Heart left ventricle (tissue), 16 donors: ENCODE measurements around the gene PTPRU. TPM values are rescaled to one million over a fixed set of nuclear protein-coding genes. Genes with fewer than 3 reads are reported as not detected.
A peak's percentile ranks its signal among the peaks of the same experiment; 100 is the strongest.

Experiments
- ATAC-seq, 4 donors: fragments of 200-7000 bp; cut with Tn5 transposase; one replicate each; pipeline ENCODE4 v1.9.1; 2020 to 2022; ENCODE audit warnings: moderate library complexity in 4 of 4, mild to moderate bottlenecking in 3 of 4, moderate number of reproducible peaks in 1 of 4
- DNase-seq, 5 donors: peaks; one replicate each; pipeline ENCODE4 v3.0.0-alpha.2; 2020
- H3K27ac ChIP-seq, 12 donors: fragments of 200-600 bp; sonication (generic) in 4 of 12; one replicate each; pipeline versions ENCODE4 v1.5.0 to v1.8.0; 2016 to 2022; ENCODE audit warnings: mild to moderate bottlenecking in 2 of 12
- H3K27me3 ChIP-seq, 9 donors: fragments of 200-600 bp; sonication (generic) in 2 of 9; one replicate each; pipeline versions ENCODE4 v1.5.1 to v1.8.0; 2016 to 2022; ENCODE audit warnings: mild to moderate bottlenecking in 3 of 9
- H3K36me3 ChIP-seq, 9 donors: fragments of 200-600 bp; sonication (generic) in 2 of 9; one replicate each; pipeline versions ENCODE4 v1.5.0 to v1.8.0; 2018 to 2022; ENCODE audit warnings: mild to moderate bottlenecking in 2 of 9
- H3K4me1 ChIP-seq, 12 donors: fragments of 200-600 bp; sonication (generic) in 4 of 12; one replicate each; pipeline versions ENCODE4 v1.5.0 to v1.8.0; 2016 to 2022; ENCODE audit warnings: mild to moderate bottlenecking in 3 of 12
- H3K4me3 ChIP-seq, 12 donors: fragments of 200-600 bp; sonication (generic) in 4 of 12; one replicate each; pipeline versions ENCODE4 v1.5.0 to v1.8.0; 2017 to 2022; ENCODE audit warnings: mild to moderate bottlenecking in 9 of 12, moderate library complexity in 4 of 12
- H3K9me3 ChIP-seq, 12 donors: fragments of 200-600 bp; sonication (generic) in 4 of 12; one replicate each; pipeline versions ENCODE4 v1.5.0 to v1.8.0; 2016 to 2022; ENCODE audit warnings: mild to moderate bottlenecking in 1 of 12
- CTCF ChIP-seq, 12 donors: fragments of 200-600 bp; sonication (generic) in 4 of 12; IDR thresholded peaks; one replicate each; pipeline versions ENCODE4 v1.5.0 to v1.8.0; 2018 to 2022; ENCODE audit warnings: antibody characterized with exemption in 12 of 12, mild to moderate bottlenecking in 5 of 12
- POLR2A ChIP-seq, 2 donors: fragments of 450-650 bp; IDR thresholded peaks; one replicate each; pipeline ENCODE4 v1.6.1; 2017; ENCODE audit warnings: antibody characterized with exemption in 2 of 2, mild to moderate bottlenecking in 2 of 2, moderate library complexity in 2 of 2
- WGBS, 4 donors: extraction: QIAGEN DNeasy Blood & Tissue Kit in 2 of 4; methylation state at CpG; one replicate each; pipeline versions ENCODE4 v1.1.5 to v1.1.7; 2013 to 2018; 5-methylcytosine and 5-hydroxymethylcytosine counted together
- intact Hi-C, 10 donors: fragments of 100-400 bp; cut with DNase I; formaldehyde crosslinking; loops; one replicate each; pipeline versions ENCODE4 v1.11.1 to v1.14.2; 2022
- polyA plus RNA-seq, 2 donors: library from polyadenylated mRNA; stranded (reverse); fragments of 200-250 nt; gene quantifications; one replicate each; pipeline ENCODE4 v1.2.3, GENCODE V29; 2013
- total RNA-seq, 9 donors: library from RNA; depleted of rRNA in 2 of 9; stranded (reverse); fragments of >200 nt in 2 of 9; fragmentation: NEBNext Ultra II Directional in 3 of 9; extraction: Animal tissue kit (Norgen Biotek cat#: 25700) in 3 of 9; gene quantifications; one replicate each; pipeline versions ENCODE4 v1.1.0 to v1.2.4, GENCODE V29; 2016 to 2023
- donor health status: ischemic (EF 13 %, LVEDD 7.1; RV severe dilation, severe dysfunction).
- donor health status: healthy with polysubstance abuse.
- donor health status: DM: no; HTN: yes; CAD: no.
- donor health status: DM: no; HTN: no; CAD: no.
- donor health status: ischemic (EF 25% LVEDD 6.9; RV normal size, moderate dysfunction).
- donor health status: ischemic (EF 25% LVEDD 5.7; RV mildly dilated, moderate dysfunction).
- donor health status: healthy.
- donor health status: DM: yes; HTN: yes; CAD: no.
- donor health status: ischemic (EF 35%, LVEDD 5.7; RV mildly dilated, moderate dysfunction).
- donor health status: nonischemic (EF 11% LVEDD 7.7; RV severe dilation, severe dysfunction).
- donor health status: DM: yes; HTN: yes; CAD: no.
- donor health status: PGD.
- donor health status: ischemic (EF 29% LVEDD 5.4; RV normal size, mild dysfunction).
- donor health status: nonischemic (EF 23%, LVEDD 6.1; RV moderate dilation, normal function).

The PTPRU gene
- total and polyA plus RNA-seq, 11 donors = 7.1 to 59.9 (median 16.2) TPM

GRCh38 chr1:29270929-29271521 is 34.7 kb downstream of the PTPRU start:
- no peak for DNase-seq
- intact Hi-C loops = no loop called here
- TF ChIP-seq POLR2A (IDR thresholded peaks at IDR 0.05) (no peak), CTCF (IDR thresholded peaks at IDR 0.05) (no peak)
- Histone ChIP-seq H3K27ac (no peak overlapping the region), H3K4me1 (peaks cover 0 to 19% (median 5%) of the 10 kb centered on the region in 12 donors), H3K4me3 (no peak overlapping the region), H3K27me3 (no peaks in the 10 kb centered on the region), H3K36me3 (peaks cover 0 to 8% (median 0%) of the 10 kb centered on the region in 9 donors), H3K9me3 (no peaks in the 10 kb centered on the region)
- no peak for ATAC-seq
- 50 to 71% (median 66%) methylated on average over 3 of the region's 3 CpGs for WGBS, 4 donors

- Histone ChIP-seq H3K4me1 (peaks cover 0 to 19% (median 5%) of the 10 kb centered on the region in 12 donors), H3K9me3 (peaks cover 0 to 4% (median 0%) of the 10 kb centered on the region in 12 donors), H3K27me3 (no peaks in the 10 kb centered on the region), H3K4me3 (no peak overlapping the region), H3K36me3 (peaks cover 0 to 15% (median 3%) of the 10 kb centered on the region in 9 donors), H3K27ac (peak overlapping the region in 1 of 12 donors; percentile 37)
- peak in 4 of 5 donors; percentile 54 to 83 (median 64) for DNase-seq
- 5 to 17% (median 12%) methylated on average over 7 of the region's 7 CpGs for WGBS, 4 donors
- intact Hi-C loops = no loop called here
- TF ChIP-seq POLR2A (IDR thresholded peaks at IDR 0.05) (no peak), CTCF (IDR thresholded peaks at IDR 0.05) (no peak)
- ATAC-seq = peak; percentile 89 to 96 (median 94)
Observed at GRCh38 chr1:29271724-29272123, 35.4 kb downstream of the PTPRU start.

GRCh38 chr1:29272147-29272907 is 36.0 kb downstream of the PTPRU start:
- TF ChIP-seq POLR2A (IDR thresholded peaks at IDR 0.05) = no peak
- no peak for TF ChIP-seq CTCF (IDR thresholded peaks at IDR 0.05)
- ATAC-seq = peak in 1 of 4 donors; percentile 15
- no peak for DNase-seq
- no peak overlapping the region for H3K4me3 ChIP-seq
- H3K27ac ChIP-seq = peak overlapping the region in 1 of 12 donors; percentile 37
- intact Hi-C loops = no loop called here
- WGBS, 4 donors = 71 to 77% (median 76%) methylated on average over 6 of the region's 6 CpGs
- peaks cover 0 to 15% (median 3%) of the 10 kb centered on the region in 9 donors for H3K36me3 ChIP-seq
- no peaks in the 10 kb centered on the region for H3K27me3 ChIP-seq
- H3K9me3 ChIP-seq = peaks cover 0 to 5% (median 0%) of the 10 kb centered on the region in 12 donors
- H3K4me1 ChIP-seq = peaks cover 0 to 19% (median 5%) of the 10 kb centered on the region in 12 donors

- intact Hi-C loops = no loop called here
- peaks cover 0 to 19% (median 3%) of the 10 kb centered on the region in 9 donors for H3K36me3 ChIP-seq
- H3K4me1 ChIP-seq = peaks cover 0 to 15% (median 5%) of the 10 kb centered on the region in 12 donors
Observed at GRCh38 chr1:29275435-29275834, 39.1 kb downstream of the PTPRU start.

More at GRCh38 chr1:29275435-29275834, 39.1 kb downstream of the PTPRU start:
- Histone ChIP-seq H3K27me3 (no peaks in the 10 kb centered on the region), H3K4me3 (no peak overlapping the region), H3K9me3 (peaks cover 0 to 5% (median 0%) of the 10 kb centered on the region in 12 donors), H3K27ac (no peak overlapping the region)
- ATAC-seq (no peak), DNase-seq (no peak)
- no peak for TF ChIP-seq CTCF (IDR thresholded peaks at IDR 0.05)
- TF ChIP-seq POLR2A (IDR thresholded peaks at IDR 0.05) = no peak
- WGBS, 4 donors = 85 to 91% (median 88%) methylated on average over 14 of the region's 14 CpGs
